GM21515 (cell line): Measurements from ENCODE around the gene IQSEC2.

Experiments used
- ATAC-seq: cut with Tn5 transposase; IDR thresholded peaks from one replicate; pipeline ENCODE4 v1.9.1; 2021; ENCODE audit not compliant: unreplicated experiment

The IQSEC2 gene

DNA sequence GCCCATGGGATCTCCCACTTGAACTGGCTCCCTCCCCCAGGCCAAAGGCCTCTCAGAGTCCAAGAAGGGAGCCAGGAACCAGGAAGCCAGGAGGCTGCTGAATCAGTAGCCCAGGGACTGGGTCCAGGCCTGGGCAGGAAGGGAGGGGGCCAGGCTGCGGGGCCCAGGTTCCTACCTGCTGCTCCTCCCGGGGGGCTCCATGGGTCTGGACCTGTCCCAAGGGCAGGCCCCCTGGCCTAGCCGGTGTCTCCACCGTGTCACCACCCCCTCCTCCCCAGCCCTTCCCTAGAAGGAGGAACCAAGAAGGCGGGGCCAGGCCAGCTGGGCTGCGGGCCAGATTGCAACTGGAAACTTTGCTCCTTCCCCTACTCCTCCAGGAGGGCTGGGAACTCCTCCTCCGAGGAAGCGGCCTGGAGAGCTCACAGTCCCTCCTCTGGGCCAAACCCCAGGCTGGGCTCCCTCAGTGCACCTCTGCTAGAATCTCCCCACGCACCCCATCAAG lies at the start of gene IQSEC2:
Gene IQSEC2 (minus strand): TSS at position 264 of the 502 bp plus-strand sequence.
- ATAC-seq, result no peak

DNA sequence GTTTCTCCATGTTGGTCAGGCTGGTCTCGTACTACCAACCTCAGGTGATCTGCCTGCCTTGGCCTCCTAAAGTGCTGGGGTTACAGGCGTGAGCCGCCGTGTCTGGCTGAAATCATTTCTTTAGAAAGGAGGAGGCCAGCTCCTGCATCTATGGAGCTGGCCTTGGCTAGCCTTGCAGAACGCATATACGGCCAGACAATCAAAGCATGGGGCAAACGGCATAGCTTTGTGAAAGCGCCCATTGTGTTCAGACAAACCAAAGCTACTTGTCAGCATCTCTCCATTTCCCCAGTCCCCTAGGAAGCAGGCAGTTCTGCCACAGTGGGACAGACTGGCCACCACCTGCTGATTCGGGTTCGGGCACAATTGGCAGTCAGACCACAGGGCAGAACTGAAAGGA lies 48.9 kb upstream of the IQSEC2 start:
- no peak for ATAC-seq

DNA sequence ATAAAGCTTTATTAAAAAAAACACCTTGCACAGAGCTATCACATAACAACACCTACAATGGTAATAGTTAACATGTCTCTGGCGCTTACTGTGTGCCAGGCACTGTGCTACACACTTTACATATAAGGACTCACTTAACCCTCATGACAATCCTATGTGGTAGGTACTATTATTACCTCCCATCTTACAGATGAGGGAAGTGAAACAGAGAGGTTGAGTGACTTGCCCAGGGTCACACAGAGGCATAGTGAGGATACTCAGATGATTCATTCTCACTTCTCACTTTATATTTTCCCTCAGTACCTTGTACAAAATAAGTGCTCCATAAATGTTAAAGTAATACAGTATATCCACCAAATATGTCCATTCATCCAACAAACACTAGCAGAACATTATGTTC lies 43.4 kb upstream of the IQSEC2 start:
- no peak for ATAC-seq

DNA sequence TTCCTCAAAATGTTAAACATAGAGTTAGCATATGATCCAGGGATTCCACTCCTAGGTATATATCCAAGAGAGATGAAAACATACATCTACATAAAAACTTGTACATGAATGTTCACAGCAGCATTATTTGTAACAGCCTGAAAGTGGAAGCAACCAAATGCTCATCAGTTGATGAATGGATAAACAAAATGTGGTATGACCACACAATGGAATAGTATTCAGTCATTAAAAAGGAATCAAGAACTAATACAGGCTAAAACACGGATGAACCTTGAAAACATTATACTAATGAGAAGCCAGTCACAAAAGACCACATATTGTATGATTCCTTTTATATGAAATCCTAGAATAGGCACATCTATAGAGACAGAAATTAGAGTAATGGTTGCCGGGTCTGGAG lies 42.7 kb upstream of the IQSEC2 start:
- no peak for ATAC-seq

DNA sequence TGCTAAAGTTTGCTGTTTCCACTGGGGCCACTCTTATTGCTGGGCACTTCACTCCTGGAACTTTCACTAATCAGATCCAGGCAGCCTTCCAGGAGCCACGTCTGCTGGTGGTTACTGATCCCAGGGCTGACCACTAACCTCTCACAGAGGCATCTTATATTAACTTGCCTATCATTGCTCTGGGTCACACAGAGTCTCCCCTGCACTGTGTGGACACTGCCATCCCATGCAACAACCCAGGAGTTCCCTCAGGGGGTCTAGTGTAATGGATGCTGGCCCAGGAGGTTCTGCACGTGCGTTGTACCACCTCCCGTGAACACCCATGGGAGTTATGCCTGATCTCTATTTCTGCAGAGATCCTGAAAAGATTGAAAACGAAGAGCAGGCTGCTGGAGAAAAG lies 41.8 kb upstream of the IQSEC2 start:
- no peak for ATAC-seq

DNA sequence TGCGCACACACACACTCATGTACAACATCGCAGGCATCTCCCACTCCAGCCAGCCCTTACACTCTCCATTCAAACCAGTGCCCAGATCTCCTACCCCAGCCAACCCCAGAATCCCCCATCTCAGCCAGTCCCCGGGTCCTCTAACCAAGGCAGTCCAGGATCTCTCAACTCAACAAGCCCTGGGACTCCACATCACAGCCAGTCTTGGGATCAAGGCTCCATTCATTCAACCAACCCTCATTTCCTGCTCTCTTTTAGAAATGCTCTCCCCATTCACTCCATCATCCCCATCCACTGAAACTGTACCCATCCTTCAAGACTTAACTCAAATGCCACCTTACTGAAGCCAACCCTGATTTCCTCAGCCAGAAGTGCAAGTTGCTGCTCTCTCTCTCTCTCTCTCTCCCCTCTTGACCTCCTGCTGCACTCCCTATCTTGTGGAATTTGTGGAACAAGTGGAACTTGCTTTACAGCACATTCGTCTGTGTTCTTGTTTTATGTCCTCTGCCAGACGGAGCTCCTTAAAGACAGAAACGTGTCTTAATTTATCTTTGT lies 40.6 kb upstream of the IQSEC2 start:
- ATAC-seq, result no peak

DNA sequence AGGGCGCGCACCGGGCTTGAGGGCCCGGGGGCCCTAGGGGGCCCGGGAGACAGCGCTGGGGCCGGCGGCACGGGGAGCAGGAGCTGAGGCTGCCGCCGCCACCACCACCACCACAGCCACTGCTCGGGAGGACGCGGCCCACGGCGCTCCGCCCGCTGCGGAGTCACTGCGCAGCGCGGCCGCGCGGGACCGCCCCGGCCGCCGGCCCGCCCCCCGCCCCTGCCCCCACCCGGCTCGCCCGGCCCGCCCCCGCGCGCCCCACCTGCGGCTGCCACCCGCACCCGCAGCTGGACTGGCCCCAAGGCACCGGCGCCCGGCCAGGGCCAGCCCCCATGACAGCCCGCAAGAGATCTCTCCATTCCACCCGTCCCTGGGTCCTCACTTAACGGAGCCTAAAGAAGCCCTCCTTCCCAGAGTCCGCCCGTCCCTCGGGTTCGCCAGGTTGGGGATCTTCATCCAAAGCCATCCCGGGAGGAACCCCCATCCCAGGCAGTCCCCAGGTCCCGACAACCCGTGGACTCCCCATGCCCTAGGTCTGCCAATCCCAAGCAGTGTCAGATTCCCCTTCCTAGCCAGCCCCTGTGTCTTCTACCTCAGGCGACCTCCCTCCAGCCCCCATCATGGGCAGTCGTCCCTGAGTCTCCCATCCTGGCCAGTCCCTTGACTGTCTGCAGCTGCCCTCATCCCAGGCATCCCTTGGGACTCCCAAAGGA lies 40.0 kb upstream of the IQSEC2 start:
- no peak for ATAC-seq

DNA sequence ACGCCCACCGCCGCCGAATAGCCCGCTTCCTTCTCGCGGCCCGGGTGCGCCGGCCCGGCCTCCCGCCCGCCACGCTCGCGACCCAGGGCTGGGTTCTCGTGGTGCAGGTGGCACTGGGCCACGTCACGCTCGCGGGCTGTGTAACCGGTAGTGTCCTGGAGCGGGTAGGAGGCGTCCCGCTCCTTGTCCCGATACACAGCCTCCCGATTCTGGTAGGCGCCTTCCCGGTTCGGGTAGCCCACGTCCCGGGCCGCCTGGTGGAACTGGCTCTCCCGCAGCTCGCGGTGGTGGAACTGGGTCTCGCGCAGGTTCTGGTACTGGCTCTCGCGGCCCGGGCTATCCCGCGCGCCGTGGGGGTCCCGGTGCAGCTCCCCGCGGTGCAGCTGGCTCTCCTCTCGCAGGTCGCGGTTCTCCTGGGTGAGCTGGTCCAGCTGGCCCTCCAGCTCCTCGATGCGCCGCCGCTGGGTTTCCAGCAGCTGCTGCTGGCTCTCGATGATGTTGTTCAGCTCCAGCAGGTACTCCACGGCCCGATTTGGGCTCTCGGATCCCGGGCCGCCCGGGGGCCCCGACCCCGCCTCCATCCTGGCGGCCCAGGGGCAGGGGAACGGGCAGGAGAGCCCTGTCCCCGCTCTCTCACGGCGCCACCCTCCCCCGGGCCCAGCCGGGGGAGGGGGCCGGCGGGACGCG lies 39.3 kb upstream of the IQSEC2 start:
- no peak for ATAC-seq

DNA sequence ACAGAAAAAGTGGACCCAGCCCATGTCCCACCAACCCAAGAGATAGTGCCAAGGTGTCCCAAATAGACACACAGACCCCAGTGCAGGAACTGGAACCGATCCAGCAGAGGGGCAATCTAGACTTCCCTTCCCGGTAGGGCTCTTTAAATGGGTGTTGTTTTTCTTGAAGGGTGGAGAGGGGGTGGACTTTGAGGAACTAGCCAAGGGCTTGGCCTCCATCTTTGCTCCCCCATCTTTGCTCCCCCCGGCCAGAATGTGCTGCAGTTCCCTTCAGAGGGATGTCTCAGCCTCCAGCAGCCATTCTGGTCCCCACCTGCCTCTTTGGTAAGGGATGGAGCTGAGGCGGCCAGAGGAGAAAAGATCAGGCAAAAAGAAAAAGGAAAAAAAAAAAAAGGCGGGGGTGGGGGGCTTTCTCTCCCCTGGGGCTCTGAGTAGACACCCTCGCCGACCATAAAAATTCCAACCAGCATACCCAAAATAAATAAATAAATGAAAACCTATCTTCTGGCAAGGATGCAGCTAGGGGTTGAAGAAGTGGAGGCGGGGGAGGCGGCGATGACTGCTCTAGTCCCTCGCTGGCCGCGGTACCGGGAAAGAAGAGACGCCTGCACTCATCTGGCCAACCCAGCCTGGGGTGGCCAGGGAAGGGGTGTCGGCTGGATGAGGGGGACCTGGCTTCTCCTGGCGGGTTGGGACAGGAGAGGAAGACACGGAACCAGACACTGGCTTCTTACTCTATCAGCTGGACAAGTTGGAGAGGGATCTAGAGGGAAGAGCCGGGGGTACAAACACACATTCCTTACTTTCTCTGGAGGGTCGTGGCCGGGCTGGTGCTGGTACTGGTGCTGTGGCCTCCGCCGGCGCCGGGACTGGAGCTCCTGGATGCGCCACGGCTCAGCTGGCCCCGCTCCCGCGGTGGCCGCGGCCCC lies 38.5 kb upstream of the IQSEC2 start:
- ATAC-seq, result no peak

DNA sequence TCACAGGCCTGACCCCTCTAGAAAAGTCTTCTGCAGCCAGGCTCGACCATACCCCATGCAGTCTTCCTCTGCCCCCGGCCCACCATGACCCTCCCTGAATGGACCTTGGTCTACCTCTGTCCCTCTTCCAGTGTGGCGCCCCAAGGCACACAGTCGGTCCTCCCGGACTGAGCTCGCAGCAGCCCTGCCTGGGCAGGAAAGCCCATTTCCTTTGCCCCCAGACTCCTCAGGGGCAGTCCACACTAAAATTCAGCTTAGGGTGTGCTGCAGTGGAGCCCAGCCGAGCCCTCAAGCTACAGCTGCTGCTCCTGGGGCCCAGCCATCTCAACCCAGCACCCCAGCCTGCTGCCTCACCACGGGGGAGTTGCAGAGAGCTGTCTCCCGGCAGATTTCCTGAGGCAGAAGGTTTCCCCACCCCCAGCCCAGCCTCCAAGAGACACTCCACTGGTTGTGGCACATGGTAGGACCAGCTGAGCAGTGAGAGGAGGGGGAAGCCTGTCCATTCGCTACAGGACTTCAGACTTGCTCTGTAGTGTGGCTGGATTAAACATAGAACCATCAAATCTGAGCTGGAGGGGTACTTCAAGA lies 37.5 kb upstream of the IQSEC2 start:
- ATAC-seq, result no peak

DNA sequence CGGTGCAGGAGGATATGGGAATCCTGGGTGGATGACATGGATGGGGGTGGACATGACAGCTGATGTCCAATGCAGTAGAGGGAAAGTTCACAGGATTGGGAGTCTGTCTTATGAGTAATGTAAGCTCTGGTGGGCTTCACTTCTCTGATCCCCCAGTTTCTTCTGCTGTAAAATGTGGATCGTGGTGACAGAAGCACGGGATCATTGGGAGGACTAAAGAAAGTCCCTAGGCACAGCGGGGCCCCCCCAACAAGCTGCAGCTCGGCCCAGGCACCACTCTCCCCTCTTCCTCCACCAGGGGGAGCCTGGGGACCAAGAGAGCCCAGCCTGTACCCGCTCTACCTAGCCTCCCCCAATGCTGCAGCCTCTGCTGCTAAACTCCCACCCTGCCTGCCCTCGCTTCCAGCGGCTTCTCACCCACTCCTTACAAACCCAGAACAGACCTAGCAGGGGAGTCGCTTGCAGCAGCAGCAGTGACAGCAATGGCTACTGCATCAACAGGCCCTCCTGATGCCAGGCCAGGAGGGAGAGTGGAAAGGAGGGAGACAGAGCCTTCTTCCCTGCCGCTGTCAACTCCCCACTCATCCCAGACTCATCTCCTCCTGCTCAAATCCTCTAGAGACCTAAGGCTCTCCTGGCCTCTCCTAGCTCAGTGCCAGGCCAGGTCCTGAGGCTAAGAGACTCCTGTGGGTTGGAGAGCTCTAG lies 36.1 kb upstream of the IQSEC2 start:
- ATAC-seq, result no peak

DNA sequence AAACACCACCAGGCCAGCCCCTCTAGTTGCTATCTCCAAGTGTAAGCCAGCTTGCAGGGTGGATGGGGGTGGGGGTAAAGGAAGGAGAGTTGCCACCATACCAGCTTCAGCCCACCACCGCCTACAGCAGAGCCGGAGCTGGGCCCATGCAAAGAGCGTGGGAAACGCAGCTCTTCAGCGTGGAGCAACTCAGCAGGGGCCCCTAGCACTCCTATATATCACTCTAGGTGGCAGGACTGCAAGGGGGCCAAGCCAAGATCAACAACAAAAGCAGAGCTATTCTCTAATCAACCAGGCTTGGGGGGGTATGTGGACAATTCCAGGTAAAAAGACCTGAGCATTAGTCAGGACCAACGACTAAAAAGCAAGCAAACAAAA lies 35.5 kb upstream of the IQSEC2 start:
- no peak for ATAC-seq

DNA sequence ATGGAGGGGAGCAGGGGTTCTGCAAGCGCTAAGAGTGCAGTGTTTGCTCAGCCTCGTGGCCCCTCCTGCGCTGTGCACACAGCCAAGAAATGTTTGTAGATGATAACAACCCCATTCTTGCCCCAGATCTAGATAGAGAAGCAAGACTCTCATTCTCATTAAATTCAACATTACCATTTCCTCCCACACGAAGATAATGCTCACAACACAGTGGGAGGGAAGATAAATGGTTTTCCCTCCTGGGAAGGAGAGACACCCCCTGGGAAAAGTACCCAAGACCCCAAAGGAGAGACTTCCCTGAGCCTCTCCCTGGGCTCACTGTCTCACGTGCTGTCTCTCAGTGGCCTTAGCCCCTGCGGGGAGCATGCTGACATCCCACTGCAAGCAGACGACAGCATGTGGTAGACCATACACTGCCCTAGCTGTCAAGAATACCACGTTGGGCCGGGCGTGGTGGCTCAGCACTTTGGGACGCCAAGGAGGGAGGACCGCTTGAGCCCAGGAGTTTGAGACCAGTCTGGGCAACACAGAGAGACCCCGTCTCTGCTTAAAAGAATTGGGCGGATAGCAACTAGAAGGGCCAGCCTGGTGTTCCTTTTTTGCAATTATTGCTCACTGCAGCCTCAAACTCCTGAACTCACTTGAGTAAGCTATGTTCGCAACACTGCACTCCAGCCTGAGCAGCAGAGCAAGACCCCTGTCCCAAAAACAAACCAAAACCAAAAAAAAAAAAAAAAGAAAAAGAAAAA lies 34.9 kb upstream of the IQSEC2 start:
- no peak for ATAC-seq

DNA sequence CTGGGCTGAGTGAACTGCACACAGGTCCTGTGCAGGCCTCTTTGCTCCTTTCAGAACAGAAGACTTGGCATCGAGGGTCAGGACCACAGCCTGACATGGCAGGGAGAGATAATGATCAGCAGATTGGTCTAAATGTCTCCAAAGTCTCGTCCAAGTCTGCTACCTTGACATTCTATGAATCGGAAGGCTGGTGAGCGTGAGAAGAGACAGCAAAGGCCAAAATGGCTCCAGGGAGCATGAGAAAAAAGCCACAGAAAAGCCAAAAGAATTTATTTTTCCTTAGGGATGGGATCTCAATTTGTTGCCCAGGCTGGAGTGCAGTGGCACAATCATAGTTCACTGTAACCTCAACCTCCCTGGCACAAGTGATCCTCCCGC lies 32.3 kb upstream of the IQSEC2 start:
- no peak for ATAC-seq

DNA sequence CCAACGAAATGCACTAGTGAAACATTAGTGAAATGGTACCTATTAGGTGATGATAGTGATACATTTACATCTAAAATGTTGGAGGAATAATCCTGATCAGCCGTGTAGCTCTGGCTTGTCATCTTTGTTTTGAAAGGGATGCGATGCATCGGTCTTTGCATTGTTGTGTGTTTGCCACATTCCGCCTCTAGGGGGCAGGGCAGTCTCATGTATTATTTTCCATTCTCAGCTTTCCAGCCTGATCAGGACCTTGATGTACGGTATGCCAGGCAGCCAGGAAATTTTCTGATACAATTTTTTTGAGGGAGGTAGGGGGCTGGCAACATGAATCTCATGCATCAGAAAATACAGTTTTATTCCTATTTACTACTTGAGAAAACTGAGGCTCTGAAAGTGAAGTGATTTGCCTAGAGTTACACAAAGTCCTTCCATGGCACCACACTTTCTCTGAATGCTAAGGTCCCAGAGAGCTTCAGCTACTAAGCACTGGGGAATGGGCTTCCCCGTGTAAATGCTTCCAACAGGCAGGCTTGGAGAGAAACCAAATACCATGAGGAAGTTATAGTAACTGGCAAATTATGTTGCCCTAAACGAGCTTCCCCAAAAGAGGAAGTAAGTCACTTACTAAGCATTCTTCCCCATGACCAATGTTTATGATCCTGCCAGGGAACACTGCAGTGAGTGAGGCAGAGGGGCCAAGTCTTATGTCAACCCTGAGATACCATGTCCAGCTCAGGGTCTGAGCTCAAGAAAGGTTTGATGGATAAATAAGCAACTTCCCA lies 31.8 kb upstream of the IQSEC2 start:
- ATAC-seq, result no peak

DNA sequence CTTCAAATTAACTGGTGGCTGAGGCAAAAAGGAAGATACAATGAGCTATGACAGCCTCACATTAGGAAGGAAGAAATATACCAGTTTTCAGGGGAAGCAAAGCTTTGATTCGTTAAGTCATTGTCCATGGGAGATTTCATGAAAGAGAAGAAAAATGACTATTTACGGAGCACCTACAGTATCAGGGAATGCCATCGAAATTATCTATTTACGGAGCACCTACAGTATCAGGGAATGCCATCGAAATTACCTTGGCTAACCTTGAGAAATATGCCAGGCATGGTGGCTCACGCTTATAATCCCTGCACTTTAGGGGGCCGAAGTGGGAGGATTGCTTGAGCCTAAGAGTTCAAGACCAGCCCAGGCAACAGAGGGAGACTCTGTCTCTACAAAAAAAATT lies 28.5 kb upstream of the IQSEC2 start:
- ATAC-seq, result no peak

DNA sequence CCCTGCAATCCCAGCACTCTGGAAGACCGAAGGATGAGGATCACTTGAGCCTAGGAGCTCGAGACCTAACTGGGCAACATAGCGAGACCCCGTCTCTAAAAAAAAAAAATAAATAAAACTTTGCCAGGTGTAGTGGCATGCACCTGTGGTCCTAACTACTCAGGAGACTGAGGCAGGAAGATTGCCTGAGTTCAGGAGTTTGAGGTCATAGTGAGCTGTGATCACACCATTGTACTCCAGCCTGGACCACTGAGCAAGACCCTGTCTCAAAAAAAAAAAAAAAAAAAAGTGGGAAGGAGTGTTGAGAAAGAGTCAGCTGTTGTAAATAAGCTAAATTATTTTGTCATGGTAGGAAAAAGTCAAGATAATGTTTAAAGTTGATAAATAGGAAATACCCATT lies 27.5 kb upstream of the IQSEC2 start:
- no peak for ATAC-seq

DNA sequence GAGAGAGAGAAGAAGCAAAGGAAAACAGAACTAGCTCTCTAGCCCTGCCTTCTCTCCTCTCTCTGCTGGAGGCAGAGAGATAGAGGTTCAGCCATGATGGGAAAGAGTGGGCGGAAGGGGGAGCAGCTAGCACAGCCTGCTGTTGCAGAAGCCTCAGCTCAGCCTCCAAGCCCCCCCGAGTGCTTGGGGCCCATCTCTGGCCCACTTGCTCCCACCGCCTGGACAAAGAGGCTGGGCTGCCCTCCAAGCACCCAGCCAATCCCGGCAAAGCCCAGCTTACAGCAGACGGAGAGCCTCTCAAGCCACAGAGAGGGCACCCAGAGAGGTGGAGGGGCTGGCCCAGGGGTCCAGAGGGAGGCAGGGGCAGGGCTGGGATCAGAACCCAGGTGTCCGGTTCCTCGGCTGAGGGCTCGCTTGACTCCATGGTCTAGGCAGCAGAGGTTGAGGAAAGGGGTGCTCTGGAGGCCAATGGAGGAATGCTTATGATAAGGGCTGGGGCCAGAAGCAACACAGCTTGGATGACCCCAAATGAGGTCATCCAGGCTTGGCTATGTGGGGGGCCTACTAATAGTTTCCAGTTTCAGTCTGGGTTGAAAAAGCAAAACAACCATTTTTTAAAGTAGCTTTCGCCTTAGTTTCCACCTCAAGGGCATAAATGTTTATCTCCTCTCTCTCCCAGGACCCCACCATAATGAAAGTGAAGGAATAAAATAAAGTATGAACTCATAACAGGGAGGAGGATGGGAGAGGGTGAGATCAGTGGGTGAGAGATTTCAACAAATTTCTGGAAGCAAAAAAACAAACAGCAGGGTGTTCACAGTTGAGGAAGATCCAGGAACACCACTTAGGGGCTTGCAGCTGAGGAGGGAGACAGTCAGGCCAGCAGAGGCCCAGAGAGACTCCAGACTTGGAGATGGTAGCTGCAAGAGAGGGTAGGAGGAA lies 24.9 kb upstream of the IQSEC2 start:
- ATAC-seq, result no peak
